GM12874 (cell line): Measurements from ENCODE around the gene TOR4A.

Experiments used
- TF ChIP-seq, protein P1 (sequence below): IDR thresholded peaks from 2 replicates; pipeline ENCODE4 v1.5.1; 2011; ENCODE audit warnings: low read depth, mild to moderate bottlenecking, control low read depth, low read length, moderate library complexity; ENCODE audit not compliant: insufficient read depth

The TOR4A gene

DNA sequence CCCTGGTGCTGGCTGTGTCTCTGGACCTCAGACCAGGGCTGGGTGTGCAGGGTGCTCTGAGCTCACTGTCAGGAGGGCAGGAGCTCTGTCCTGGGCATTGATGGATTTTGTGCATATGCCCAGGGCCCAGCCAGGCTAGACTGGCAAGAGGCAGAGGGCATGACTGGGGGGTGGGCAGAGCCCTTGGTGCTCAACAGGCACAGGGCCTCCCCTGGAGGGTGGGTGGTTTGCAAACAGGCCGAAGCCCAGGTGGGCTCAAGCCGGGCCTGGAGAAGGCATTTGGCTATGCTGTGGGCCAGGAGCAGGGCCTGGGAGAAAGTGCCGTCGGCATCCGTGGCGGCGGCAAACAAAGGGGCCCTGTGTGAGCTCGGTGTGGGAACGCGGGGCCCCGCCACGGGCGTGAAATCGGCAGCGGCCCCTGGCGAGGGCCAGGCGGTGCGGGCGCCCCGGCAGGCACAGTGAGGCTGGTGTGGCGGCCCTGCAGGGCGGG, 26.4 kb downstream of the TOR4A start:
- TF ChIP-seq, protein P1, sequence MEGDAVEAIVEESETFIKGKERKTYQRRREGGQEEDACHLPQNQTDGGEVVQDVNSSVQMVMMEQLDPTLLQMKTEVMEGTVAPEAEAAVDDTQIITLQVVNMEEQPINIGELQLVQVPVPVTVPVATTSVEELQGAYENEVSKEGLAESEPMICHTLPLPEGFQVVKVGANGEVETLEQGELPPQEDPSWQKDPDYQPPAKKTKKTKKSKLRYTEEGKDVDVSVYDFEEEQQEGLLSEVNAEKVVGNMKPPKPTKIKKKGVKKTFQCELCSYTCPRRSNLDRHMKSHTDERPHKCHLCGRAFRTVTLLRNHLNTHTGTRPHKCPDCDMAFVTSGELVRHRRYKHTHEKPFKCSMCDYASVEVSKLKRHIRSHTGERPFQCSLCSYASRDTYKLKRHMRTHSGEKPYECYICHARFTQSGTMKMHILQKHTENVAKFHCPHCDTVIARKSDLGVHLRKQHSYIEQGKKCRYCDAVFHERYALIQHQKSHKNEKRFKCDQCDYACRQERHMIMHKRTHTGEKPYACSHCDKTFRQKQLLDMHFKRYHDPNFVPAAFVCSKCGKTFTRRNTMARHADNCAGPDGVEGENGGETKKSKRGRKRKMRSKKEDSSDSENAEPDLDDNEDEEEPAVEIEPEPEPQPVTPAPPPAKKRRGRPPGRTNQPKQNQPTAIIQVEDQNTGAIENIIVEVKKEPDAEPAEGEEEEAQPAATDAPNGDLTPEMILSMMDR: no peak

DNA sequence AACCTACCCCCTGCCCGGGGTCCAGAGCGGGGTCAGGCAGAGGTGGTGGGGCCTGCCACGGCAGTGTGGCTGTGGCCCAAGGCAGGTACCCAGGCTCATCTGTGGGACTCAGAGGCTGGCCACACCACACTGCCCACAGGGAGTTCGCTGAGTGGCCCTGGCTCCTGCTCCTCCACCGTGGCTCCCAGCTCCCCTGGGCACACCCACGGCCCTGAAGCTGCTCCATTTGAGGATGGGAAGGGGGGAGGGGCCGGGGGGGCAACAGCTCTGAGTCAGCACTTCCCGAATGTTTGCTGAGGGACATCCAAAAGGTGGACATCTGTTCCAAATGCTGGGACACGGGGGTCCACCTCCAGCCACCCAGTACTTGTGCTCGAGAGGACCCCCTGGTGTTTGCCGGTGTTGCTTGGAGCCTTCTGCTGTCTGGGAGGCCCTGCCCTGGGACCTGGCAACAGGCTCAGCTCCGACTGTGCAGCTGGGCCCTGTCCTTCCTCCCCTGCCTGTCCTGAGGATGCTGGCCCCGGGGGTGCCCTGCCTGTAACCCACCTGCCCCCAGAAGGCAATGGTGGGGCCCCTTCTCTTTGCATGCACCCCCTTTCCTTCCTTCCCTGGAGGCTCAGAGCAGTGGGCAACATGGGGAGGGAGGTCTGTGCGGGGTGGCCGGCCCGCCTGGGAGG, 27.0 kb downstream of the TOR4A start:
- TF ChIP-seq, protein P1: 0 out of 2 replicates have a peak, but pooled peaks have one; percentile 16

GRCh38 chr9:137305060-137305797, 27.7 kb downstream of the TOR4A start:
- TF ChIP-seq, protein P1: 0 out of 2 replicates have a peak, but pooled peaks have one; percentile 7

DNA sequence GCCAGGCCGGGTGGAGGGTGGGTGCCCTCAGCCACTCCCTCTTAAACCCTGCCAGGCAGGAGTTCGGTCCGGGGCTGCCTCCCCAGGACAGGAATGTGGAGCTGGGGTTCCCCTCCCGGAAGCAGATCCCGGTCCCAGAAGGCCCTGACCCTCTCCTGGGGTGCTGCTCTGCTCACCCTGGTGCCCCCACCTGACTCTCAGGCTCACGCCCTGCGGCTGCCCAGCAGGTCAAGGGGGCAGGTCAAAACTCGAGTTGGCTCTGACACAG, 28.2 kb downstream of the TOR4A start:
- TF ChIP-seq, protein P1: no peak

DNA sequence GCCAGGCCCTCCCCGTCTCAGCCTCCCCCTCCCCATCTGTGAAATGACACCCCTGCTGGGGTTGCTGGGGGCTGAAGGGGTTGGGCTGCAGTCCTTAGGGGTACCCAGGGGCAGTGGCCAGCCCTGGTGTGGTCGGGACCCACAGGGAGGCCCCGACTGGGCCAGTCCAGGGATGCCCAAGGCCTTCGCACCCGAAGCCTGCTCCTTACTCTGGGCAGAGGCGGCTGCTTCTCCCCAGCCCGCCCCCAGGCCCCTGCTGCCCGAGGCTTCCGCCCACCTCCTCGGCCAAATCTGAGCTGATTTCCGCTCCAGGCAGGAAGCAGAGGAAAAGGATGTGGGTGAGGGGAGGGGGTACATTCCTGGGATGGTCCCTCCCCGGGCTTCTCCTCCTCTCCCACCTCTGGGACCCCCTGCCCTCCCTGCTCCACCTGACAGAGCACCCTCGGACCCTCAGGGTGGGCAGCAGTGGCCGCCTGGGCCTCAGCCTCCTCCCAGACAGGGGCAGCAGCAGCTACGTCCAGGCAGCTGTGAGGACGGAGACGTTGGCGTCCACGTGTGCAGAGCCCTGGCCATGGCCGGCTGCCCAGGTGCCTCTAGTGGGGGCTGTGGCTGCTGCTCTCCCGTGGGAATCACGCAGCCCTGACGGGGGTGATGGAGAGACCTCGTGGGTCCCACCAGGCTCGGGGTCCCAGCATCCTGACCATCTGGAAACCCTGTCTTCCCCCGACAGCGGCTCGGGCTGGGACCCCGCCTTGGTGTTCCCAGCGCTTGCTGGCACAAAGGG, 28.7 kb downstream of the TOR4A start:
- TF ChIP-seq, protein P1: no peak

GRCh38 chr9:137306850-137307254, 29.3 kb downstream of the TOR4A start:
- TF ChIP-seq, protein P1: no peak

- TF ChIP-seq, protein P1: no peak
Observed at GRCh38 chr9:137307255-137308056, 29.9 kb downstream of the TOR4A start.
